ENCODE data around the gene ATP1A1.
A peak's percentile ranks its signal among the peaks of the same experiment; 100 is the strongest.

ATP1A1 gene

GRCh38 chr1:116372191-116372590 is 853 bp upstream of the ATP1A1 start:
- TF ChIP-seq, protein P1, sequence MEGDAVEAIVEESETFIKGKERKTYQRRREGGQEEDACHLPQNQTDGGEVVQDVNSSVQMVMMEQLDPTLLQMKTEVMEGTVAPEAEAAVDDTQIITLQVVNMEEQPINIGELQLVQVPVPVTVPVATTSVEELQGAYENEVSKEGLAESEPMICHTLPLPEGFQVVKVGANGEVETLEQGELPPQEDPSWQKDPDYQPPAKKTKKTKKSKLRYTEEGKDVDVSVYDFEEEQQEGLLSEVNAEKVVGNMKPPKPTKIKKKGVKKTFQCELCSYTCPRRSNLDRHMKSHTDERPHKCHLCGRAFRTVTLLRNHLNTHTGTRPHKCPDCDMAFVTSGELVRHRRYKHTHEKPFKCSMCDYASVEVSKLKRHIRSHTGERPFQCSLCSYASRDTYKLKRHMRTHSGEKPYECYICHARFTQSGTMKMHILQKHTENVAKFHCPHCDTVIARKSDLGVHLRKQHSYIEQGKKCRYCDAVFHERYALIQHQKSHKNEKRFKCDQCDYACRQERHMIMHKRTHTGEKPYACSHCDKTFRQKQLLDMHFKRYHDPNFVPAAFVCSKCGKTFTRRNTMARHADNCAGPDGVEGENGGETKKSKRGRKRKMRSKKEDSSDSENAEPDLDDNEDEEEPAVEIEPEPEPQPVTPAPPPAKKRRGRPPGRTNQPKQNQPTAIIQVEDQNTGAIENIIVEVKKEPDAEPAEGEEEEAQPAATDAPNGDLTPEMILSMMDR (conservative IDR thresholded peaks at IDR 0.05) = no peak
- H3K27ac ChIP-seq = peak overlapping the region; percentile 77

DNA sequence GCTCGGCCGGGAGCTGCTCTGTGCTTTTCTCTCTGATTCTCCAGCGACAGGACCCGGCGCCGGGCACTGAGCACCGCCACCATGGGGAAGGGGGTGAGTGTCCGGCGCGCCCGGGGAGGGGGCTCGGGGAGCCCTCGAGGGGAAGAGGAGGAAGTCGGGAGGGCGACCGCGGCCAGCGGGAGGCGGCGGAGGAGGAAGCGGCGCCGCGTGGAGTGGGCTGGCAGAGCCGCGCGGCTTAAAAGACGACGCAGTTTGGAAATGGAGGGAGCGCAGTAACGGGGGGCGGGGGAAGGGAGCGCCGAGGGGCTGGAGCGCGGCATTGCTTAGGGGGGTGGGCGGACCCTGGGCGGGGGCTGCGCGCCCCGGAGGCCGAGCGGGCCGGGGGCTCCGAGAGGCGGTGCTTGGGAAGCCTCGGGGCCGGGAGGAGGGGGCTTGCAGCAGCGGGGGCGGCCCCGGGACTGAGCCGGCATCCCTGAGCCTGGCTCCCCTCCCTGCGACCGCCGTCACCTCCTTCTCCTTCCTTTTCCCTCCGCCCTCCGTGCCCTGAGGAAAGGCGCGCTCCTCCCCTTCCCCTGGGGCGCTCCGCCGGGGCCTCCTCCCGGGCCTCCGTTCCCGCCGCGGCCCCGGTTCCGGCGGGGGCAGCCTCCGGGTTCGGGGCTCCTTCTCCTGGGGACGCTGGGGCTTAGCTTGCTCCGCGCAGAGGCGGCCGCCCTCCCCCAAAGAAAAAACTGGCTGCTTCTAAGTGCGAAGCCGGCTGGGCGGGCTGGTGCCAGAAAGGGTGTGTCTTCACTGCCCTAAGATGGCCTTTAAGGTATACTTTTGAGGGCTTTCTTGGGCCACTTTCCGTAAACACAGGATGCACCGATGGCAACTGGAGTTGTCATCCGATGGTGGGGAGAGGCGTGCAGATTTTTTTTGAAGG is 648 bp downstream of the ATP1A1 start:
- H3K27ac ChIP-seq = peak overlapping the region; percentile 77
- TF ChIP-seq, protein P1 (conservative IDR thresholded peaks at IDR 0.05) = no peak

- peak overlapping the region; percentile 77 for H3K27ac ChIP-seq
Observed at GRCh38 chr1:116374353-116375147, 1.5 kb downstream of the ATP1A1 start.

GRCh38 chr1:116375148-116375886 is 2.3 kb downstream of the ATP1A1 start:
- no peak overlapping the region for H3K27ac ChIP-seq
- TF ChIP-seq, protein P1 (conservative IDR thresholded peaks at IDR 0.05) = no peak

More at GRCh38 chr1:116374353-116375147, 1.5 kb downstream of the ATP1A1 start:
- TF ChIP-seq, protein P1 (conservative IDR thresholded peaks at IDR 0.05) = no peak

GRCh38 chr1:116375887-116376728 is 3.1 kb downstream of the ATP1A1 start:
- TF ChIP-seq, protein P1 (conservative IDR thresholded peaks at IDR 0.05) = no peak
- no peak overlapping the region for H3K27ac ChIP-seq

DNA sequence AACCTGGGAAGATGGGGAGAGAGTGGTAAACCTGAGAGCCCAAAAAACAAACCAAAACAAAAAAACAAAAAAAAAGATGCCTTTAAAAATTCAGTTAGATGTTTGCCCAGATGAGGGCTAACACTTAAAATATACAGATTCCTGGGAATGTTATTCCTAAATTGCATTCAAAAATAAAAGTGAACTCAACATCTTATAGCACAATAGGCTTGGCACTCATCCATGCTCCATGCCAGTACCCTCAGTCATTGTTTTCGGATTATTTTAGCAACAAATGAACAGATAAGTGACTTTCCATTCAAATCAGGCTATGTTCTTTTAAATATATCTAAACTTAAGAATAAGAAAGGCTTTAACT is 3.7 kb downstream of the ATP1A1 start:
- H3K27ac ChIP-seq = no peak overlapping the region
- TF ChIP-seq, protein P1 (conservative IDR thresholded peaks at IDR 0.05) = no peak

Data from VCaP (cell line).